Activated CD8-positive, alpha-beta memory T cell treated with anti-CD3 and anti-CD28 coated beads, Interleukin-2, amount 10 ng/mL, durations not matched to agents 7 days and 5 days (primary cell): ENCODE measurements around the gene FDX2. TPM values are rescaled to one million over a fixed set of nuclear protein-coding genes. Genes with fewer than 3 reads are reported as not detected.

Experiments used
- ATAC-seq: fragments of 150-1000 bp; cut with Tn5 transposase; one replicate; pipeline ENCODE4 v1.10.0; 2021; ENCODE audit warnings: moderate library complexity
- CTCF ChIA-PET: fragments of 350-600 bp; sonication (Branson Sonifier 250); formaldehyde crosslinking; loops from one replicate; lab custom pipeline; 2021; ENCODE audit warnings: antibody characterized with exemption; lab: Charles Lee
- DNase-seq: peaks from one replicate; pipeline ENCODE4 v3.0.0-alpha.2; 2020
- H3K27ac Mint-ChIP-seq: one replicate; pipeline ENCODE4 v1.8.0; 2021; ENCODE audit warnings: mild to moderate bottlenecking, mixed read lengths
- H3K27me3 Mint-ChIP-seq: one replicate; pipeline ENCODE4 v1.8.0; 2021; ENCODE audit warnings: mixed read lengths
- H3K36me3 Mint-ChIP-seq: one replicate; pipeline ENCODE4 v1.8.0; 2021; ENCODE audit warnings: mild to moderate bottlenecking, mixed read lengths
- H3K4me1 Mint-ChIP-seq: one replicate; pipeline ENCODE4 v1.8.0; 2021; ENCODE audit warnings: mixed read lengths
- H3K4me3 Mint-ChIP-seq: one replicate; pipeline ENCODE4 v1.8.0; 2021; ENCODE audit warnings: mild to moderate bottlenecking, moderate library complexity, mixed read lengths
- H3K9me3 Mint-ChIP-seq: one replicate; pipeline ENCODE4 v1.8.0; 2022; ENCODE audit warnings: low read depth, mixed read lengths
- total RNA-seq, 2 experiments: library from RNA; stranded (reverse); gene quantifications; one replicate each; pipeline ENCODE4 v1.2.3, GENCODE V29; 2021

The FDX2 gene
- total RNA-seq, 2 experiments from 2014 or later: 7.4 to 11.1 TPM

- Mint-ChIP-seq H3K27me3 (no peaks in the 10 kb centered on the region), H3K4me3 (no peak within 1 kb of the TSS), H3K27ac (no peak within 1 kb of the TSS), H3K9me3 (no peaks in the 10 kb centered on the region), H3K4me1 (peaks cover 2% of the 10 kb centered on the region), H3K36me3 (no peaks in the 10 kb centered on the region)
- no peak for DNase-seq
- ATAC-seq: no peak
- CTCF ChIA-PET: no interaction called here
Observed at GRCh38 chr19:10309423-10309822, 6.4 kb downstream of the FDX2 start, which contains the start of gene ZGLP1. Gene ZGLP1, minus strand, starts transcription at chr19:10309815.

DNA sequence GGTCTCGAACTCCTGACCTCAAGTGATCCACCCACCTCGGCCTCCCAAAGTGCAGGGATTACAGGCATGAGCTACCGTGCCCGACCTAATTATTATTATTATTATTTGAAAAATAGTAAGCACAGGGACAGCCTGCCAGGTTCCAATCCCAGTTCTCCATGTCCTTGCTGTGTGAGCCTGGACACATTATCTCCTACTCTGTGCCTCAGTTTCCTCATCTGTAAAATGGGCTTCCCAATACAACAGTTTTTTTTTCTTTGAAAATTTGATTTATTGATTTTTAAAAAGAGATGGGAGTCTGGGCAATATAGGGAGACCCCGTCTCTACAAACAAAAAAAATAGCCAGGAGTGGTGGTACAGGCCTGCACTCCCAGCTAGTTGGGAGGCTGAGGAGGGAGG, 9.5 kb downstream of the FDX2 start:
- Mint-ChIP-seq H3K4me1 (no peaks in the 10 kb centered on the region), H3K27me3 (peaks cover 3% of the 10 kb centered on the region), H3K4me3 (no peak overlapping the region), H3K9me3 (no peaks in the 10 kb centered on the region), H3K36me3 (no peaks in the 10 kb centered on the region), H3K27ac (no peak overlapping the region)
- CTCF ChIA-PET: interaction anchor here (1.5 to 4.5 kb wide), 3 partner anchors 27 to 39 kb away, joined by 5 to 18 read pairs (median 5); partner anchors contain the start of genes ICAM1 and RAVER1
- no peak for DNase-seq
- no peak for ATAC-seq

GRCh38 chr19:10305139-10305806, 10.5 kb downstream of the FDX2 start:
- ATAC-seq: peak; percentile 12
- Mint-ChIP-seq H3K27me3 (peaks cover 6% of the 10 kb centered on the region), H3K36me3 (no peaks in the 10 kb centered on the region), H3K27ac (no peak overlapping the region), H3K4me1 (no peaks in the 10 kb centered on the region), H3K9me3 (no peaks in the 10 kb centered on the region), H3K4me3 (no peak overlapping the region)
- CTCF ChIA-PET: interaction anchor here (1.8 to 4.5 kb wide), 2 partner anchors 28 to 35 kb away, joined by 5 to 18 read pairs; partner anchors contain the start of genes ICAM1 and RAVER1
- DNase-seq: no peak

- CTCF ChIA-PET: interaction anchor here (0.7 to 1.9 kb wide), 6 partner anchors 10 to 89 kb away, joined by 3 to 9 read pairs (median 4); partner anchors contain the start of gene ICAM5
- no peak overlapping the region for H3K4me3 Mint-ChIP-seq
- peaks cover 26% of the 10 kb centered on the region for H3K27me3 Mint-ChIP-seq
- peaks cover 2% of the 10 kb centered on the region for H3K36me3 Mint-ChIP-seq
- no peak for ATAC-seq
- no peaks in the 10 kb centered on the region for H3K9me3 Mint-ChIP-seq
- no peak overlapping the region for H3K27ac Mint-ChIP-seq
- DNase-seq: no peak
- peaks cover 11% of the 10 kb centered on the region for H3K4me1 Mint-ChIP-seq
Observed at GRCh38 chr19:10299545-10300458, 16.0 kb downstream of the FDX2 start.

DNA sequence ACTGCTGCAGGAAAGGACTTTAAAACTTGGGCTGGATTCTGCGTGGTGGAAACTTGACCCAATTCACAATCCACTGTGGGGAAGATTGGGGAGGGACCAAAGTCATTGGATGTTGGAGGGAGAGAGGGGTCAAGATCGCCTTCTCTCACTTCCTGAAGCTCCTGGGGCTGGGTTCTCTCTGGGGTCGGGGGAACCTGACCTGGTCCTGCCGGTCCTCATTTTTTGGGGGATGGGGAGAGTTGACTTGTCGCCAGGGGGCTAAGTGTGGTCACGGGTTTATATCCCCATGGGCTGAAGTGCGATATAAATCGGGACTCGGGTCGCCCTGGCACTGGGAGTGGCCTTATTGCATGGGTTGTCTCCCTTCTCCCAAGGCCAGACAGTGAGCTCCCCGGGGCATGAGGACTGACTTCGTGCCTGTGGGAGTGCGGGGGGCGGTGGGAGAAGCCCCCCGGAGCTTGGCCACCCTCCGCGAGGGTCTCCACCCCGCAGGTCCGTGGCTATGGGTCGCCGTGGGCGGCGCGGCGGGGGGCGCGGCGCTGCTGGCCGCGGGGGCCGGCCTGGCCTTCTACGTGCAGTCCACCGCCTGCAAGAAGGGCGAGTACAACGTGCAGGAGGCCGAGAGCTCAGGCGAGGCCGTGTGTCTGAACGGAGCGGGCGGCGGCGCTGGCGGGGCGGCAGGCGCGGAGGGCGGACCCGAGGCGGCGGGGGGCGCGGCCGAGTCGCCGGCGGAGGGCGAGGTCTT, 19.8 kb downstream of the FDX2 start:
- Mint-ChIP-seq H3K27me3 (peaks cover 56% of the 10 kb centered on the region), H3K36me3 (peaks cover 2% of the 10 kb centered on the region), H3K4me1 (peaks cover 35% of the 10 kb centered on the region), H3K27ac (peak overlapping the region; percentile 67), H3K9me3 (no peaks in the 10 kb centered on the region), H3K4me3 (peak overlapping the region; percentile 69)
- DNase-seq: no peak
- ATAC-seq: no peak
- CTCF ChIA-PET: interaction anchor here (1.0 to 1.8 kb wide), 6 partner anchors 16 to 95 kb away, joined by 3 to 7 read pairs (median 5); partner anchors contain the start of gene ICAM1

DNA sequence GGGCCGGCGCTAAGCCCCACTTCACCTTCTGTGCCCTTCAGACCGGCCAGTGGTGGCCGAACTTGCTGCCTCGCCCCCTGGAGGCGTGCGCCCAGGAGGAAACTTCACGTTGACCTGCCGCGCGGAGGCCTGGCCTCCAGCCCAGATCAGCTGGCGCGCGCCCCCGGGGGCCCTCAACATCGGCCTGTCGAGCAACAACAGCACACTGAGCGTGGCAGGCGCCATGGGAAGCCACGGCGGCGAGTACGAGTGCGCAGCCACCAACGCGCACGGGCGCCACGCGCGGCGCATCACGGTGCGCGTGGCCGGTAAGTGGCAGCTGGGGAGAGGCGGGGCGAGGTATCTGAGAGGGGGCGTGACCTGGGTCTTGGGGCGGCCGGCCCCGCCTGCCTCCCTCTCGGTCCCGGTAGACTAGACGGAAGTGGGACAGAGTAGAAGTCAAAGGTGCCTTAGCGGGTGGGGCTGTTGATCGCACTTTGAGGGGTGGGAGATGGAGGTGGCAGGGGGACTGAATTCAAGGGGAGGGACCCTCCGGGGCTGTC, 20.4 kb downstream of the FDX2 start:
- Mint-ChIP-seq H3K9me3 (no peaks in the 10 kb centered on the region), H3K27me3 (peaks cover 63% of the 10 kb centered on the region), H3K4me3 (peak overlapping the region; percentile 69), H3K4me1 (peaks cover 41% of the 10 kb centered on the region), H3K36me3 (peaks cover 2% of the 10 kb centered on the region), H3K27ac (peak overlapping the region; percentile 67)
- DNase-seq: peak; percentile 83
- peak; percentile 72 for ATAC-seq
- CTCF ChIA-PET: interaction anchor here (1.0 to 1.8 kb wide), 5 partner anchors 15 to 96 kb away, joined by 4 to 7 read pairs (median 5); no protein-coding TSS in a partner anchor

- Mint-ChIP-seq H3K36me3 (peaks cover 2% of the 10 kb centered on the region), H3K27me3 (peaks cover 63% of the 10 kb centered on the region), H3K9me3 (no peaks in the 10 kb centered on the region), H3K27ac (no peak overlapping the region), H3K4me1 (peaks cover 45% of the 10 kb centered on the region), H3K4me3 (no peak overlapping the region)
- ATAC-seq: no peak
- CTCF ChIA-PET: no interaction called here
- DNase-seq: no peak
Observed at GRCh38 chr19:10294368-10294697, 21.5 kb downstream of the FDX2 start.

DNA sequence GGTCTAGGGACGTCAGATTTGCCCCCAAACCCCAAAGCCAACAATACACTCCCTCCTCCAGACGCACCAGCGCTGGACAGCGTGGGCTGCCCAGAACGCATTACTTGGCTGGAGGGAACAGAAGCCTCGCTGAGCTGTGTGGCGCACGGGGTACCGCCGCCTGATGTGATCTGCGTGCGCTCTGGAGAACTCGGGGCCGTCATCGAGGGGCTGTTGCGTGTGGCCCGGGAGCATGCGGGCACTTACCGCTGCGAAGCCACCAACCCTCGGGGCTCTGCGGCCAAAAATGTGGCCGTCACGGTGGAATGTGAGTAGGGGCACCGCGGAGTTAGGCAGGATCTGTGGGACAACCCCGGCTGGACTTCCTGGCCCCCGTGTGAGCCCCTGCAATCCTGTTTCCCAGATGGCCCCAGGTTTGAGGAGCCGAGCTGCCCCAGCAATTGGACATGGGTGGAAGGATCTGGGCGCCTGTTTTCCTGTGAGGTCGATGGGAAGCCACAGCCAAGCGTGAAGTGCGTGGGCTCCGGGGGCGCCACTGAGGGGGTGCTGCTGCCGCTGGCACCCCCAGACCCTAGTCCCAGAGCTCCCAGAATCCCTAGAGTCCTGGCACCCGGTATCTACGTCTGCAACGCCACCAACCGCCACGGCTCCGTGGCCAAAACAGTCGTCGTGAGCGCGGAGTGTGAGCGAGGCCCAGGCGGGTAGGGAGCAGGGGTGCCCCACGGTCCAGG, 22.0 kb downstream of the FDX2 start:
- Mint-ChIP-seq H3K4me3 (no peak overlapping the region), H3K36me3 (peaks cover 2% of the 10 kb centered on the region), H3K27me3 (peaks cover 68% of the 10 kb centered on the region), H3K4me1 (peaks cover 50% of the 10 kb centered on the region), H3K27ac (no peak overlapping the region), H3K9me3 (no peaks in the 10 kb centered on the region)
- DNase-seq (no peak), ATAC-seq (no peak)
- CTCF ChIA-PET: interaction anchor here (10.1 kb wide), 1 partner anchor 23 kb away, joined by 116 read pairs; the partner anchor contains the start of gene ICAM1

- Mint-ChIP-seq H3K27ac (peak overlapping the region; percentile 13), H3K4me1 (peaks cover 56% of the 10 kb centered on the region), H3K36me3 (peaks cover 2% of the 10 kb centered on the region), H3K27me3 (peaks cover 74% of the 10 kb centered on the region), H3K9me3 (no peaks in the 10 kb centered on the region), H3K4me3 (peak overlapping the region; percentile 68)
- no peak for ATAC-seq
- CTCF ChIA-PET: interaction anchor here (1.6 to 10.1 kb wide), 2 partner anchors 14 to 22 kb away, joined by 3 to 116 read pairs; partner anchors contain the start of gene ICAM1
- DNase-seq: no peak
Observed at GRCh38 chr19:10292789-10293636, 22.8 kb downstream of the FDX2 start.

DNA sequence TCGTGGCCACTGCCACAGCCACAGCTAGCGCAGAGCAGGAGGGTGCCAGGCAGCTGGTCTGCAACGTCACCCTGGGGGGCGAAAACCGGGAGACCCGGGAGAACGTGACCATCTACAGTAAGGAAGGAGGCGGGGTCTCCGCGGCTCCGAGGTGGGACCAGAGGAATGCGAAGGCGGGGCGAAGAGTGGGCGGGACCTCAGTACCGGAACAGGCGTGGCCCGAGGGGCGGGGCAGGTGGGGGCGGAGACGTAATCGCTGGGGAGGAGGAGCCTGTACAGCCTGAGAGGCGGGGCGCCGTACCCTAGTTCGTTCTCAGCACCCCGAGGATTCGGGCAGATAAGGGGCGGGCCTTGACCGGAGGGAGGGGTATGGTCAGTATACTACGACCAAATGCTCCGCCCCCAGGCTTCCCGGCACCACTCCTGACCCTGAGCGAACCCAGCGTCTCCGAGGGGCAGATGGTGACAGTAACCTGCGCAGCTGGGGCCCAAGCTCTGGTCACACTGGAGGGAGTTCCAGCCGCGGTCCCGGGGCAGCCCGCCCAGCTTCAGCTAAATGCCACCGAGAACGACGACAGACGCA, 23.5 kb downstream of the FDX2 start:
- H3K27ac Mint-ChIP-seq: peak overlapping the region; percentile 24
- peak; percentile 87 for DNase-seq
- H3K9me3 Mint-ChIP-seq: no peaks in the 10 kb centered on the region
- peaks cover 81% of the 10 kb centered on the region for H3K27me3 Mint-ChIP-seq
- H3K4me3 Mint-ChIP-seq: peak overlapping the region; percentile 68
- ATAC-seq: peak; percentile 67
- CTCF ChIA-PET: interaction anchor here (0.5 to 10.1 kb wide), 6 partner anchors 12 to 129 kb away, joined by 3 to 116 read pairs (median 4); partner anchors contain the start of genes ICAM1 and TYK2
- peaks cover 2% of the 10 kb centered on the region for H3K36me3 Mint-ChIP-seq
- peaks cover 64% of the 10 kb centered on the region for H3K4me1 Mint-ChIP-seq
